ENCODE results near the gene TMEM240. TPM values are rescaled to one million over a fixed set of nuclear protein-coding genes. Genes with fewer than 3 reads are reported as not detected.

Gene TMEM240
- total and polyA plus RNA-seq, 10 donors, result 0.39 to 5.3 (median 2.6) TPM; not detected in 1

DNA sequence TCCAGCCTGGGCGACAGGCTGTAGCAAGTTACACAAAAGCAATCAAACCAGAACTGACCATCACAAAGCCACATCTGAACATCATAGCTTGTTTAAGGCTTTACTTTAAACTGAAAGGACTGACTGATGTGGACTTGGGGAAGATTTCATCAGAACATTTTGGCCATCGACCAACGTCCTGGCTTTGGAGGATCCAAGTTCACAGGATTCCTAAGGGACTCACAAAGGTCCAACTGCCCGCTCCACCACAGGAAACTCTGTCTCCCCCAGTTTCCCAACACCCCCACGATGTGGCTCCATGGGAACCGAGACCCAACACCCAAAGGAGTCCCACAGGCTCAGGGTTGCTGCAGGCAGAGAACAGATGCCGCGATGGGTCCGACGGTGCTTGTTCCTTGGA is 24.9 kb upstream of the TMEM240 start:
- Histone ChIP-seq H3K9me3 (no peaks in the 10 kb centered on the region), H3K4me3 (no peak overlapping the region), H3K27ac (no peak overlapping the region), H3K4me1 (peaks cover 16 to 88% (median 52%) of the 10 kb centered on the region in 6 donors), H3K27me3 (replicated peaks in 1 of 7) (no peaks in the 10 kb centered on the region), H3K36me3 (peaks cover 0 to 98% (median 59%) of the 10 kb centered on the region in 6 donors)
- no peak for DNase-seq
- intact Hi-C loops (cut with DNase I; ENCODE audit: low total_unique reads), result no loop called here
- TF ChIP-seq, protein P1, sequence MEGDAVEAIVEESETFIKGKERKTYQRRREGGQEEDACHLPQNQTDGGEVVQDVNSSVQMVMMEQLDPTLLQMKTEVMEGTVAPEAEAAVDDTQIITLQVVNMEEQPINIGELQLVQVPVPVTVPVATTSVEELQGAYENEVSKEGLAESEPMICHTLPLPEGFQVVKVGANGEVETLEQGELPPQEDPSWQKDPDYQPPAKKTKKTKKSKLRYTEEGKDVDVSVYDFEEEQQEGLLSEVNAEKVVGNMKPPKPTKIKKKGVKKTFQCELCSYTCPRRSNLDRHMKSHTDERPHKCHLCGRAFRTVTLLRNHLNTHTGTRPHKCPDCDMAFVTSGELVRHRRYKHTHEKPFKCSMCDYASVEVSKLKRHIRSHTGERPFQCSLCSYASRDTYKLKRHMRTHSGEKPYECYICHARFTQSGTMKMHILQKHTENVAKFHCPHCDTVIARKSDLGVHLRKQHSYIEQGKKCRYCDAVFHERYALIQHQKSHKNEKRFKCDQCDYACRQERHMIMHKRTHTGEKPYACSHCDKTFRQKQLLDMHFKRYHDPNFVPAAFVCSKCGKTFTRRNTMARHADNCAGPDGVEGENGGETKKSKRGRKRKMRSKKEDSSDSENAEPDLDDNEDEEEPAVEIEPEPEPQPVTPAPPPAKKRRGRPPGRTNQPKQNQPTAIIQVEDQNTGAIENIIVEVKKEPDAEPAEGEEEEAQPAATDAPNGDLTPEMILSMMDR (IDR thresholded peaks at IDR 0.05 in 8 of 11, conservative IDR thresholded peaks at IDR 0.05 in 3 of 11), result no peak
- TF ChIP-seq POLR2A (IDR thresholded peaks at IDR 0.05), result no peak
- no peak for TF ChIP-seq POLR2AphosphoS5 (IDR thresholded peaks at IDR 0.05)
- WGBS, 5 donors, result 85 to 96% (median 93%) methylated on average over 10 of the region's 10 CpGs

DNA sequence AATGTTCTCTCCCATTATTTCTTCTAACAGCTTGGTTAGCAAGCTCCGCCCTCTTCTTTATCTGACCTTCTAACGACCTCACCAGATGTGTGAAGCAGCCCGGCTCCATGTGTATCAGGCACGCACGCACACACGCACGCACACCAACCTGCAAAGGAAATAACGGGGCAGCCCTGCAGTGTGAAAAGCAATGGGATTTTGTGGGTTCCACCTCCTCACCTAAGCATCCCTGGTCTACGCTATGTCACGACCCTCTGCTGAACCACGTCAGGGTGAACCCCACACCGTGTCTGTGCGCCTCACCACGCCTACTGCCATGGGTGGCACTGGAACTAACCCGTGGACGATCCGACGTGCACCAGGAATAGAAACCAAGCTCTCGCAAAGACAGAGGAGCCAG is 23.8 kb upstream of the TMEM240 start:
- Histone ChIP-seq H3K9me3 (no peaks in the 10 kb centered on the region), H3K4me3 (no peak overlapping the region), H3K27me3 (replicated peaks in 1 of 7) (no peaks in the 10 kb centered on the region), H3K27ac (peak overlapping the region in 6 of 8 donors; percentile 7 to 65 (median 48)), H3K36me3 (peaks cover 0 to 98% (median 60%) of the 10 kb centered on the region in 6 donors), H3K4me1 (peaks cover 7 to 77% (median 41%) of the 10 kb centered on the region in 6 donors)
- TF ChIP-seq, protein P1 (IDR thresholded peaks at IDR 0.05 in 8 of 11, conservative IDR thresholded peaks at IDR 0.05 in 3 of 11), result no peak
- TF ChIP-seq POLR2AphosphoS5 (IDR thresholded peaks at IDR 0.05), result peak; percentile 6 to 66 (median 44)
- DNase-seq, result no peak
- 82 to 92% (median 87%) methylated on average over 19 of the region's 19 CpGs for WGBS, 5 donors
- intact Hi-C loops (cut with DNase I; ENCODE audit: low total_unique reads), result no loop called here

GRCh38 chr1:1563688-1564087 is 23.3 kb upstream of the TMEM240 start:
- Histone ChIP-seq H3K9me3 (no peaks in the 10 kb centered on the region), H3K27ac (peak overlapping the region in 6 of 8 donors; percentile 43 to 65 (median 48)), H3K4me1 (peaks cover 1 to 77% (median 39%) of the 10 kb centered on the region in 6 donors), H3K36me3 (peaks cover 0 to 96% (median 60%) of the 10 kb centered on the region in 6 donors), H3K4me3 (no peak overlapping the region), H3K27me3 (replicated peaks in 1 of 7) (no peaks in the 10 kb centered on the region)
- DNase-seq, result no peak
- intact Hi-C loops (cut with DNase I; ENCODE audit: low total_unique reads), result no loop called here
- TF ChIP-seq POLR2AphosphoS5 (IDR thresholded peaks at IDR 0.05), result peak; percentile 48 to 63 (median 54)
- TF ChIP-seq, protein P1 (IDR thresholded peaks at IDR 0.05 in 8 of 11, conservative IDR thresholded peaks at IDR 0.05 in 3 of 11), result no peak
- 74 to 91% (median 85%) methylated on average over 12 of the region's 12 CpGs for whole genome bisulfite sequencing, 5 donors

DNA sequence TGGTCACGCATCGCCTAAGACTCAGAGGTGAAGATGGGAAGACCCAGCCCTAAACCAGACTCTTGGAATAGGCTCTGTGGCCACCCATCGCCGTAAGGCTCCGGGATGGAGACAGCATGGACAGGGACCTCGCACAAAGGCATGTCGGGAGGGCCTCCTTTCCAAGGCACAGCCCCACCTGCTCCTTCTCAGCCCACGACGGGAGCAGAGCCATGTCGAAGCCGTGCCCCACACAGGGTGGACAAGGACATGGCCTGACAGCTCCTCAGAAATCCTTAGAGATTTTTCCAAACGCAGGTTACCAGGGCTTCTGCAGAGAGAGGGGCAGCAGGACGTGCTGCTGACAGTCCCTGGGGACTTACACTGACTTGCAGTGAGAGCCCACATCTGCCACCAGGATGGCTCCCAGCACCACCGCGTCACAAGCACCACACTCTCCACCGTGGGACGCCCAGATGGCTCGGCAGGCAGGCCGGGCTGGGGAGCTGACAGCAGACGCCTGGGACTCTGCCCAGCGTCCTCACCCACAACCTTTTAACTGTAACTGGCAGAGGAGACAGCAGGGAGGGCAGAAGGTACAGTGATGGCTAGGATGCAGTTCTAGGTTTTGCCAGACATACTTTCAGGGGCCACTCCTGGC is 22.3 kb upstream of the TMEM240 start:
- intact Hi-C loops (cut with DNase I; ENCODE audit: low total_unique reads), result no loop called here
- Histone ChIP-seq H3K9me3 (no peaks in the 10 kb centered on the region), H3K36me3 (peaks cover 0 to 85% (median 60%) of the 10 kb centered on the region in 6 donors), H3K27ac (peak overlapping the region in 5 of 8 donors; percentile 43 to 65 (median 48)), H3K4me3 (no peak overlapping the region), H3K4me1 (peaks cover 0 to 69% (median 29%) of the 10 kb centered on the region in 6 donors), H3K27me3 (replicated peaks in 1 of 7) (no peaks in the 10 kb centered on the region)
- WGBS, 5 donors, result 91 to 96% (median 95%) methylated on average over 13 to 21 of the region's 21 CpGs
- DNase-seq, result no peak
- TF ChIP-seq POLR2A (IDR thresholded peaks at IDR 0.05) (no peak), POLR2AphosphoS5 (IDR thresholded peaks at IDR 0.05) (peak; percentile 15 to 69 (median 37))
- TF ChIP-seq, protein P1 (IDR thresholded peaks at IDR 0.05 in 8 of 11, conservative IDR thresholded peaks at IDR 0.05 in 3 of 11), result no peak

All from spleen (tissue), 11 donors.